WTC11 (cell line): Measurements from ENCODE around the gene DMD. TPM values are rescaled to one million over a fixed set of nuclear protein-coding genes. Genes with fewer than 3 reads are reported as not detected.

ENCODE experiments used
- ATAC-seq: fragments of 200-7000 bp; cut with Tn5 transposase; 2 replicates; pipeline ENCODE4 v1.10.0; 2021; ENCODE audit warnings: mild to moderate bottlenecking, moderate library complexity
- CTCF ChIA-PET: fragments of 300-600 bp; sonication (Branson Sonifier 250); formaldehyde crosslinking; loops from one replicate; lab custom pipeline; 2021; ENCODE audit warnings: antibody characterized with exemption; lab: Charles Lee
- POLR2A ChIA-PET: fragments of 350-600 bp; sonication (Branson Sonifier 250); formaldehyde crosslinking; loops from one replicate; lab custom pipeline; 2021; ENCODE audit warnings: antibody characterized with exemption; lab: Charles Lee
- DNase-seq: peaks from one replicate; pipeline ENCODE4 v3.0.0; 2021; ENCODE audit warnings: low spot score
- H3K27ac Mint-ChIP-seq: 2 replicates; pipeline ENCODE4 v1.8.0; 2021; ENCODE audit warnings: mixed read lengths
- H3K27me3 Mint-ChIP-seq: 2 replicates; pipeline ENCODE4 v1.8.0; 2021; ENCODE audit warnings: low read depth, mild to moderate bottlenecking, moderate library complexity, mixed read lengths
- H3K36me3 Mint-ChIP-seq: 2 replicates; pipeline ENCODE4 v1.8.0; 2021; ENCODE audit warnings: mixed read lengths
- H3K4me1 Mint-ChIP-seq: 2 replicates; pipeline ENCODE4 v1.8.0; 2022; ENCODE audit warnings: mixed read lengths
- H3K4me3 Mint-ChIP-seq: 2 replicates; pipeline ENCODE4 v1.8.0; 2021; ENCODE audit warnings: mild to moderate bottlenecking, moderate library complexity, mixed read lengths
- H3K9me3 Mint-ChIP-seq: 2 replicates; pipeline ENCODE4 v1.8.0; 2021; ENCODE audit warnings: mixed read lengths
- ELF4 ChIP-seq: sonication (generic); formaldehyde crosslinking; IDR thresholded peaks from 2 replicates; pipeline ENCODE4 v1.8.1; 2022; ENCODE audit warnings: low read depth, mild to moderate bottlenecking, moderate library complexity, missing genetic modification reagents
- FOXP1 ChIP-seq: sonication (generic); formaldehyde crosslinking; IDR thresholded peaks from 2 replicates; pipeline ENCODE4 v1.8.0; 2022; ENCODE audit warnings: missing genetic modification reagents, mild to moderate bottlenecking, moderate library complexity, borderline replicate concordance
- MXD4 ChIP-seq: fragments of 250-450 bp; sonication (Bioruptor Pico); IDR thresholded peaks from 2 replicates; pipeline ENCODE4 v1.8.0; 2021; ENCODE audit warnings: mild to moderate bottlenecking, moderate library complexity, borderline replicate concordance
- NFATC4 ChIP-seq: fragments of 250-450 bp; sonication (Bioruptor Pico); IDR thresholded peaks from 2 replicates; pipeline ENCODE4 v1.9.0; 2021; ENCODE audit warnings: mild to moderate bottlenecking
- NFYB ChIP-seq: sonication (generic); formaldehyde crosslinking; conservative IDR thresholded peaks from 2 replicates; pipeline ENCODE4 v1.8.0; 2022; ENCODE audit warnings: low read depth, missing genetic modification reagents
- NR3C1 ChIP-seq: sonication (generic); formaldehyde crosslinking; conservative IDR thresholded peaks from 2 replicates; pipeline ENCODE4 v1.8.1; 2023; ENCODE audit warnings: low read depth, mild to moderate bottlenecking, missing genetic modification reagents
- PRRX2 ChIP-seq: fragments of 250-450 bp; sonication (Bioruptor Pico); IDR thresholded peaks from 2 replicates; pipeline ENCODE4 v1.8.0; 2021; ENCODE audit warnings: mild to moderate bottlenecking
- SMAD3 ChIP-seq: sonication (generic); formaldehyde crosslinking; IDR thresholded peaks from 2 replicates; pipeline ENCODE4 v1.8.0; 2022; ENCODE audit warnings: missing genetic modification reagents, mild to moderate bottlenecking, borderline replicate concordance
- SP1 ChIP-seq: sonication (generic); formaldehyde crosslinking; conservative IDR thresholded peaks from 2 replicates; pipeline ENCODE4 v1.8.1; 2022; ENCODE audit warnings: missing genetic modification reagents
- TCF7 ChIP-seq: sonication (generic); formaldehyde crosslinking; IDR thresholded peaks from 2 replicates; pipeline ENCODE4 v1.8.0; 2022; ENCODE audit warnings: mild to moderate bottlenecking, low read depth, missing genetic modification reagents, moderate library complexity
- ZNF138 ChIP-seq: sonication (generic); formaldehyde crosslinking; conservative IDR thresholded peaks from 2 replicates; pipeline ENCODE4 v1.8.1; 2022; ENCODE audit warnings: mild to moderate bottlenecking, moderate library complexity, missing genetic modification reagents
- ZNF423 ChIP-seq: fragments of 250-450 bp; sonication (Bioruptor Pico); IDR thresholded peaks from 2 replicates; pipeline ENCODE4 v2.1.2; 2022; ENCODE audit warnings: mild to moderate bottlenecking, moderate library complexity
- total RNA-seq: library from RNA; stranded (reverse); gene quantifications from 3 replicates; pipeline ENCODE4 v1.2.3, GENCODE V29; 2021
- TF ChIP-seq, protein P1 (sequence below): sonication (generic); formaldehyde crosslinking; IDR thresholded peaks from 2 replicates; pipeline ENCODE4 v1.8.0; 2022; ENCODE audit warnings: mild to moderate bottlenecking, missing genetic modification reagents
- TF ChIP-seq, protein P2 (sequence below): sonication (generic); formaldehyde crosslinking; IDR thresholded peaks from 2 replicates; pipeline ENCODE4 v1.8.0; 2023; ENCODE audit warnings: missing genetic modification reagents, mild to moderate bottlenecking, borderline replicate concordance
- TF ChIP-seq, protein P3 (sequence below): fragments of 250-450 bp; sonication (Bioruptor Pico); IDR thresholded peaks from 2 replicates; pipeline ENCODE4 v1.9.0; 2021; ENCODE audit warnings: mild to moderate bottlenecking
- TF ChIP-seq, protein P4 (sequence below): sonication (generic); formaldehyde crosslinking; IDR thresholded peaks from 2 replicates; pipeline ENCODE4 v1.8.1; 2022; ENCODE audit warnings: mild to moderate bottlenecking, missing genetic modification reagents, moderate library complexity, borderline replicate concordance
- TF ChIP-seq, protein P5 (sequence below): sonication (generic); formaldehyde crosslinking; IDR thresholded peaks from 2 replicates; pipeline ENCODE4 v1.8.1; 2023; ENCODE audit warnings: mild to moderate bottlenecking, missing genetic modification reagents, moderate library complexity
- TF ChIP-seq, protein P6 (sequence below): fragments of 250-450 bp; sonication (Bioruptor Pico); IDR thresholded peaks from 2 replicates; pipeline ENCODE4 v1.9.0; 2021; ENCODE audit warnings: mild to moderate bottlenecking, borderline replicate concordance

DMD gene
- total RNA-seq, 1 experiment from 2014 or later: 9.1 TPM

DNA sequence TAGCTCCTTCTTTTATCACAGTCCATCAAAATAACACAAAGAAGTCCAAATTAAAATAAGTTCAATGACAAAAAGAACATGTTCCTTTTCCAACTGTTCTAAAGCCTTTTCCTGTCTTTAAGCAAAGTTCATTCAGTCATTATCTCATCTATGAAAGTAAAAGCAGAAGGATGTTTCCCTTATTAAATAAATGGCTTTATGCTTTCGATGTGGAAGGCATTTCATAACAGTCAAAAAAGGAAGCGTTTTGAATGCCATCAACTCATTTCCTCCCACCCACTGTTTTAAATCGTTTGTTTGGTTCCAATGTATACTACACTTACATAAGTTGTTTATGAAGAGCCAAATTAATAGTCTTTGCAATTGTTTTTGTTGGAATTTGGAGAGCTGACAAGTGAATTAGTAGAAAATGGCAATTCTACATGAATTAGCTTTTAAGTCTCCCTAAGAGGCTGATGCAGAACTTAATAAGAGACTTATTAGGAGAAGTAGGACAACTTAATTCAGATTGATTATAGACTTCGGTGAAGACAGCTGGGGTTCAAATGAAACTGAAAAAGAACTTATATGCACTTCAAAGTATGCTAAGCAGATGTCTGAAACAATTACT, 1746.9 kb downstream of the DMD start:
- no peak overlapping the region for H3K4me3 Mint-ChIP-seq
- H3K9me3 Mint-ChIP-seq: peaks cover under 1% of the 10 kb centered on the region; the same call in 1 of the 2 replicates
- peaks cover 9% of the 10 kb centered on the region; the same call in 1 of the 2 replicates for H3K4me1 Mint-ChIP-seq
- ATAC-seq: no peak
- H3K36me3 Mint-ChIP-seq: no peaks in the 10 kb centered on the region
- ChIA-PET POLR2A (no interaction called here), CTCF (no interaction called here)
- no peaks in the 10 kb centered on the region for H3K27me3 Mint-ChIP-seq
- no peak for DNase-seq
- TF ChIP-seq, protein P1, sequence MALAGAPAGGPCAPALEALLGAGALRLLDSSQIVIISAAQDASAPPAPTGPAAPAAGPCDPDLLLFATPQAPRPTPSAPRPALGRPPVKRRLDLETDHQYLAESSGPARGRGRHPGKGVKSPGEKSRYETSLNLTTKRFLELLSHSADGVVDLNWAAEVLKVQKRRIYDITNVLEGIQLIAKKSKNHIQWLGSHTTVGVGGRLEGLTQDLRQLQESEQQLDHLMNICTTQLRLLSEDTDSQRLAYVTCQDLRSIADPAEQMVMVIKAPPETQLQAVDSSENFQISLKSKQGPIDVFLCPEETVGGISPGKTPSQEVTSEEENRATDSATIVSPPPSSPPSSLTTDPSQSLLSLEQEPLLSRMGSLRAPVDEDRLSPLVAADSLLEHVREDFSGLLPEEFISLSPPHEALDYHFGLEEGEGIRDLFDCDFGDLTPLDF (CRISPR knock-in tag): no peak
- TF ChIP-seq SP1 (CRISPR knock-in tag) (no peak), NFATC4 (CRISPR knock-in tag) (no peak), ZNF423 (CRISPR knock-in tag) (no peak), TCF7 (CRISPR knock-in tag) (no peak), FOXP1 (CRISPR knock-in tag) (no peak), PRRX2 (CRISPR knock-in tag) (no peak), SMAD3 (CRISPR knock-in tag) (no peak), NFYB (no peak), MXD4 (CRISPR knock-in tag) (no peak), ZNF138 (CRISPR knock-in tag) (no peak), ELF4 (CRISPR knock-in tag) (no peak), NR3C1 (CRISPR knock-in tag) (no peak)
- TF ChIP-seq, protein P2, sequence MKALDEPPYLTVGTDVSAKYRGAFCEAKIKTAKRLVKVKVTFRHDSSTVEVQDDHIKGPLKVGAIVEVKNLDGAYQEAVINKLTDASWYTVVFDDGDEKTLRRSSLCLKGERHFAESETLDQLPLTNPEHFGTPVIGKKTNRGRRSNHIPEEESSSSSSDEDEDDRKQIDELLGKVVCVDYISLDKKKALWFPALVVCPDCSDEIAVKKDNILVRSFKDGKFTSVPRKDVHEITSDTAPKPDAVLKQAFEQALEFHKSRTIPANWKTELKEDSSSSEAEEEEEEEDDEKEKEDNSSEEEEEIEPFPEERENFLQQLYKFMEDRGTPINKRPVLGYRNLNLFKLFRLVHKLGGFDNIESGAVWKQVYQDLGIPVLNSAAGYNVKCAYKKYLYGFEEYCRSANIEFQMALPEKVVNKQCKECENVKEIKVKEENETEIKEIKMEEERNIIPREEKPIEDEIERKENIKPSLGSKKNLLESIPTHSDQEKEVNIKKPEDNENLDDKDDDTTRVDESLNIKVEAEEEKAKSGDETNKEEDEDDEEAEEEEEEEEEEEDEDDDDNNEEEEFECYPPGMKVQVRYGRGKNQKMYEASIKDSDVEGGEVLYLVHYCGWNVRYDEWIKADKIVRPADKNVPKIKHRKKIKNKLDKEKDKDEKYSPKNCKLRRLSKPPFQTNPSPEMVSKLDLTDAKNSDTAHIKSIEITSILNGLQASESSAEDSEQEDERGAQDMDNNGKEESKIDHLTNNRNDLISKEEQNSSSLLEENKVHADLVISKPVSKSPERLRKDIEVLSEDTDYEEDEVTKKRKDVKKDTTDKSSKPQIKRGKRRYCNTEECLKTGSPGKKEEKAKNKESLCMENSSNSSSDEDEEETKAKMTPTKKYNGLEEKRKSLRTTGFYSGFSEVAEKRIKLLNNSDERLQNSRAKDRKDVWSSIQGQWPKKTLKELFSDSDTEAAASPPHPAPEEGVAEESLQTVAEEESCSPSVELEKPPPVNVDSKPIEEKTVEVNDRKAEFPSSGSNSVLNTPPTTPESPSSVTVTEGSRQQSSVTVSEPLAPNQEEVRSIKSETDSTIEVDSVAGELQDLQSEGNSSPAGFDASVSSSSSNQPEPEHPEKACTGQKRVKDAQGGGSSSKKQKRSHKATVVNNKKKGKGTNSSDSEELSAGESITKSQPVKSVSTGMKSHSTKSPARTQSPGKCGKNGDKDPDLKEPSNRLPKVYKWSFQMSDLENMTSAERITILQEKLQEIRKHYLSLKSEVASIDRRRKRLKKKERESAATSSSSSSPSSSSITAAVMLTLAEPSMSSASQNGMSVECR (CRISPR knock-in tag): no peak
- TF ChIP-seq, protein P3, sequence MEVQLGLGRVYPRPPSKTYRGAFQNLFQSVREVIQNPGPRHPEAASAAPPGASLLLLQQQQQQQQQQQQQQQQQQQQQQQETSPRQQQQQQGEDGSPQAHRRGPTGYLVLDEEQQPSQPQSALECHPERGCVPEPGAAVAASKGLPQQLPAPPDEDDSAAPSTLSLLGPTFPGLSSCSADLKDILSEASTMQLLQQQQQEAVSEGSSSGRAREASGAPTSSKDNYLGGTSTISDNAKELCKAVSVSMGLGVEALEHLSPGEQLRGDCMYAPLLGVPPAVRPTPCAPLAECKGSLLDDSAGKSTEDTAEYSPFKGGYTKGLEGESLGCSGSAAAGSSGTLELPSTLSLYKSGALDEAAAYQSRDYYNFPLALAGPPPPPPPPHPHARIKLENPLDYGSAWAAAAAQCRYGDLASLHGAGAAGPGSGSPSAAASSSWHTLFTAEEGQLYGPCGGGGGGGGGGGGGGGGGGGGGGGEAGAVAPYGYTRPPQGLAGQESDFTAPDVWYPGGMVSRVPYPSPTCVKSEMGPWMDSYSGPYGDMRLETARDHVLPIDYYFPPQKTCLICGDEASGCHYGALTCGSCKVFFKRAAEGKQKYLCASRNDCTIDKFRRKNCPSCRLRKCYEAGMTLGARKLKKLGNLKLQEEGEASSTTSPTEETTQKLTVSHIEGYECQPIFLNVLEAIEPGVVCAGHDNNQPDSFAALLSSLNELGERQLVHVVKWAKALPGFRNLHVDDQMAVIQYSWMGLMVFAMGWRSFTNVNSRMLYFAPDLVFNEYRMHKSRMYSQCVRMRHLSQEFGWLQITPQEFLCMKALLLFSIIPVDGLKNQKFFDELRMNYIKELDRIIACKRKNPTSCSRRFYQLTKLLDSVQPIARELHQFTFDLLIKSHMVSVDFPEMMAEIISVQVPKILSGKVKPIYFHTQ (CRISPR knock-in tag): no peak
- TF ChIP-seq, protein P4, sequence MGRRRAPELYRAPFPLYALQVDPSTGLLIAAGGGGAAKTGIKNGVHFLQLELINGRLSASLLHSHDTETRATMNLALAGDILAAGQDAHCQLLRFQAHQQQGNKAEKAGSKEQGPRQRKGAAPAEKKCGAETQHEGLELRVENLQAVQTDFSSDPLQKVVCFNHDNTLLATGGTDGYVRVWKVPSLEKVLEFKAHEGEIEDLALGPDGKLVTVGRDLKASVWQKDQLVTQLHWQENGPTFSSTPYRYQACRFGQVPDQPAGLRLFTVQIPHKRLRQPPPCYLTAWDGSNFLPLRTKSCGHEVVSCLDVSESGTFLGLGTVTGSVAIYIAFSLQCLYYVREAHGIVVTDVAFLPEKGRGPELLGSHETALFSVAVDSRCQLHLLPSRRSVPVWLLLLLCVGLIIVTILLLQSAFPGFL (CRISPR knock-in tag): no peak
- no peak overlapping the region for H3K27ac Mint-ChIP-seq

DNA sequence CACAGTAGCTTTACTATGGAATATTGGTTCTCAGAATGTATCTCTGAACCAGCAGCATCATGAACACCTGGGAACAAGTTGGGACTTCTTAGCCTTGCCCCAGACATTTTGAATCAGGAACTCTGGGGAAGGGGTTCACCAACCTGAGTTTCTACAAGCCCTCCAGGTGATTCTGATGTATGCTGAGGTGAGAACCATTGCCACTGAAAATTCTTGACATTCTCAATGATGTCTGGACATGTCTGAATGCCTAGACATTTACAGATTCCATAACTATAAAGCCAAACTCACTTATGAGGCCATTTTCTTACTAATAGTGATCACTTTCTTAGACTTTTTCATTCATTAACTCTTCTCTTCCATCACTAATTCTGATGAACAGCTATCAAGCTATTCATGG, 1750.1 kb downstream of the DMD start:
- no peaks in the 10 kb centered on the region for H3K9me3 Mint-ChIP-seq
- POLR2A ChIA-PET: no interaction called here
- TF ChIP-seq, protein P5, sequence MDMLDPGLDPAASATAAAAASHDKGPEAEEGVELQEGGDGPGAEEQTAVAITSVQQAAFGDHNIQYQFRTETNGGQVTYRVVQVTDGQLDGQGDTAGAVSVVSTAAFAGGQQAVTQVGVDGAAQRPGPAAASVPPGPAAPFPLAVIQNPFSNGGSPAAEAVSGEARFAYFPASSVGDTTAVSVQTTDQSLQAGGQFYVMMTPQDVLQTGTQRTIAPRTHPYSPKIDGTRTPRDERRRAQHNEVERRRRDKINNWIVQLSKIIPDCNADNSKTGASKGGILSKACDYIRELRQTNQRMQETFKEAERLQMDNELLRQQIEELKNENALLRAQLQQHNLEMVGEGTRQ (CRISPR knock-in tag): no peak
- TF ChIP-seq SP1 (CRISPR knock-in tag): no peak
- TF ChIP-seq, protein P6, sequence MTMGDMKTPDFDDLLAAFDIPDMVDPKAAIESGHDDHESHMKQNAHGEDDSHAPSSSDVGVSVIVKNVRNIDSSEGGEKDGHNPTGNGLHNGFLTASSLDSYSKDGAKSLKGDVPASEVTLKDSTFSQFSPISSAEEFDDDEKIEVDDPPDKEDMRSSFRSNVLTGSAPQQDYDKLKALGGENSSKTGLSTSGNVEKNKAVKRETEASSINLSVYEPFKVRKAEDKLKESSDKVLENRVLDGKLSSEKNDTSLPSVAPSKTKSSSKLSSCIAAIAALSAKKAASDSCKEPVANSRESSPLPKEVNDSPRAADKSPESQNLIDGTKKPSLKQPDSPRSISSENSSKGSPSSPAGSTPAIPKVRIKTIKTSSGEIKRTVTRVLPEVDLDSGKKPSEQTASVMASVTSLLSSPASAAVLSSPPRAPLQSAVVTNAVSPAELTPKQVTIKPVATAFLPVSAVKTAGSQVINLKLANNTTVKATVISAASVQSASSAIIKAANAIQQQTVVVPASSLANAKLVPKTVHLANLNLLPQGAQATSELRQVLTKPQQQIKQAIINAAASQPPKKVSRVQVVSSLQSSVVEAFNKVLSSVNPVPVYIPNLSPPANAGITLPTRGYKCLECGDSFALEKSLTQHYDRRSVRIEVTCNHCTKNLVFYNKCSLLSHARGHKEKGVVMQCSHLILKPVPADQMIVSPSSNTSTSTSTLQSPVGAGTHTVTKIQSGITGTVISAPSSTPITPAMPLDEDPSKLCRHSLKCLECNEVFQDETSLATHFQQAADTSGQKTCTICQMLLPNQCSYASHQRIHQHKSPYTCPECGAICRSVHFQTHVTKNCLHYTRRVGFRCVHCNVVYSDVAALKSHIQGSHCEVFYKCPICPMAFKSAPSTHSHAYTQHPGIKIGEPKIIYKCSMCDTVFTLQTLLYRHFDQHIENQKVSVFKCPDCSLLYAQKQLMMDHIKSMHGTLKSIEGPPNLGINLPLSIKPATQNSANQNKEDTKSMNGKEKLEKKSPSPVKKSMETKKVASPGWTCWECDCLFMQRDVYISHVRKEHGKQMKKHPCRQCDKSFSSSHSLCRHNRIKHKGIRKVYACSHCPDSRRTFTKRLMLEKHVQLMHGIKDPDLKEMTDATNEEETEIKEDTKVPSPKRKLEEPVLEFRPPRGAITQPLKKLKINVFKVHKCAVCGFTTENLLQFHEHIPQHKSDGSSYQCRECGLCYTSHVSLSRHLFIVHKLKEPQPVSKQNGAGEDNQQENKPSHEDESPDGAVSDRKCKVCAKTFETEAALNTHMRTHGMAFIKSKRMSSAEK (CRISPR knock-in tag): no peak

More for the DNA sequence above, 1750.1 kb downstream of the DMD start:
- Mint-ChIP-seq H3K4me3 (no peak overlapping the region), H3K36me3 (no peaks in the 10 kb centered on the region), H3K27ac (no peak overlapping the region), H3K27me3 (no peaks in the 10 kb centered on the region), H3K4me1 (peaks cover 4% of the 10 kb centered on the region; the same call in 1 of the 2 replicates)
- CTCF ChIA-PET: no interaction called here
- ATAC-seq (no peak), DNase-seq (no peak)
